ENCODE results near the gene CD2AP.

DNA sequence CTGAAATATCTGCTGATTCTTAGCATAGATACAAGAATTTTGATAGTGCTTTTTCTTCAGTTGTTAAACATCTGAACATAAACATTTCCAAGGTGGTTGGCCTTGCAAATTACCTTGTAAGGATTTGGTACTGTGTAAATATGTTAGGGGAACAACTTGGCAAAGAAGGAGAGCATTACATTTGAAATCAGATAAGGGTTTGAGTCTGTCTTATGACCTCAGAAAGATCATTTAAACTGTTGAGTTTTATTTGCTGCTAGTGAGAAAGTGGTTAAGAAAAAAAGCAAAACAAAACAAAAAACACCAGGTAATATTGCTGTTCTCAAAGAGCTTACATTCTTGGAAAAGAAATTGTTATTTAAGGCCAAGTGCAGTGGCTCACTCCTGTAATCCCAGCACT, 56.5 kb downstream of the CD2AP start:
- TF ChIP-seq, protein P1, sequence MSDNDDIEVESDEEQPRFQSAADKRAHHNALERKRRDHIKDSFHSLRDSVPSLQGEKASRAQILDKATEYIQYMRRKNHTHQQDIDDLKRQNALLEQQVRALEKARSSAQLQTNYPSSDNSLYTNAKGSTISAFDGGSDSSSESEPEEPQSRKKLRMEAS (IDR thresholded peaks at IDR 0.05): no peak
- TF ChIP-seq, protein P2, sequence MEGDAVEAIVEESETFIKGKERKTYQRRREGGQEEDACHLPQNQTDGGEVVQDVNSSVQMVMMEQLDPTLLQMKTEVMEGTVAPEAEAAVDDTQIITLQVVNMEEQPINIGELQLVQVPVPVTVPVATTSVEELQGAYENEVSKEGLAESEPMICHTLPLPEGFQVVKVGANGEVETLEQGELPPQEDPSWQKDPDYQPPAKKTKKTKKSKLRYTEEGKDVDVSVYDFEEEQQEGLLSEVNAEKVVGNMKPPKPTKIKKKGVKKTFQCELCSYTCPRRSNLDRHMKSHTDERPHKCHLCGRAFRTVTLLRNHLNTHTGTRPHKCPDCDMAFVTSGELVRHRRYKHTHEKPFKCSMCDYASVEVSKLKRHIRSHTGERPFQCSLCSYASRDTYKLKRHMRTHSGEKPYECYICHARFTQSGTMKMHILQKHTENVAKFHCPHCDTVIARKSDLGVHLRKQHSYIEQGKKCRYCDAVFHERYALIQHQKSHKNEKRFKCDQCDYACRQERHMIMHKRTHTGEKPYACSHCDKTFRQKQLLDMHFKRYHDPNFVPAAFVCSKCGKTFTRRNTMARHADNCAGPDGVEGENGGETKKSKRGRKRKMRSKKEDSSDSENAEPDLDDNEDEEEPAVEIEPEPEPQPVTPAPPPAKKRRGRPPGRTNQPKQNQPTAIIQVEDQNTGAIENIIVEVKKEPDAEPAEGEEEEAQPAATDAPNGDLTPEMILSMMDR (IDR thresholded peaks at IDR 0.05; ENCODE audit: low read depth, low read length, missing input control): no peak
- TF ChIP-seq JUND (IDR thresholded peaks at IDR 0.05) (no peak), YY1 (IDR thresholded peaks at IDR 0.05) (no peak), EGR1 (IDR thresholded peaks at IDR 0.05; ENCODE audit: low read depth in 2 of 2) (no peak)
- TF ChIP-seq, protein P3, sequence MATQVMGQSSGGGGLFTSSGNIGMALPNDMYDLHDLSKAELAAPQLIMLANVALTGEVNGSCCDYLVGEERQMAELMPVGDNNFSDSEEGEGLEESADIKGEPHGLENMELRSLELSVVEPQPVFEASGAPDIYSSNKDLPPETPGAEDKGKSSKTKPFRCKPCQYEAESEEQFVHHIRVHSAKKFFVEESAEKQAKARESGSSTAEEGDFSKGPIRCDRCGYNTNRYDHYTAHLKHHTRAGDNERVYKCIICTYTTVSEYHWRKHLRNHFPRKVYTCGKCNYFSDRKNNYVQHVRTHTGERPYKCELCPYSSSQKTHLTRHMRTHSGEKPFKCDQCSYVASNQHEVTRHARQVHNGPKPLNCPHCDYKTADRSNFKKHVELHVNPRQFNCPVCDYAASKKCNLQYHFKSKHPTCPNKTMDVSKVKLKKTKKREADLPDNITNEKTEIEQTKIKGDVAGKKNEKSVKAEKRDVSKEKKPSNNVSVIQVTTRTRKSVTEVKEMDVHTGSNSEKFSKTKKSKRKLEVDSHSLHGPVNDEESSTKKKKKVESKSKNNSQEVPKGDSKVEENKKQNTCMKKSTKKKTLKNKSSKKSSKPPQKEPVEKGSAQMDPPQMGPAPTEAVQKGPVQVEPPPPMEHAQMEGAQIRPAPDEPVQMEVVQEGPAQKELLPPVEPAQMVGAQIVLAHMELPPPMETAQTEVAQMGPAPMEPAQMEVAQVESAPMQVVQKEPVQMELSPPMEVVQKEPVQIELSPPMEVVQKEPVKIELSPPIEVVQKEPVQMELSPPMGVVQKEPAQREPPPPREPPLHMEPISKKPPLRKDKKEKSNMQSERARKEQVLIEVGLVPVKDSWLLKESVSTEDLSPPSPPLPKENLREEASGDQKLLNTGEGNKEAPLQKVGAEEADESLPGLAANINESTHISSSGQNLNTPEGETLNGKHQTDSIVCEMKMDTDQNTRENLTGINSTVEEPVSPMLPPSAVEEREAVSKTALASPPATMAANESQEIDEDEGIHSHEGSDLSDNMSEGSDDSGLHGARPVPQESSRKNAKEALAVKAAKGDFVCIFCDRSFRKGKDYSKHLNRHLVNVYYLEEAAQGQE (IDR thresholded peaks at IDR 0.05): no peak

Data from liver (tissue), 3 donors.